C4-2B (cell line): Measurements from ENCODE around the gene IL18RAP.

Source experiments
- CTCF ChIP-seq: fragments of 450-650 bp; conservative IDR thresholded peaks from 2 replicates; pipeline ENCODE4 v1.5.1; 2017; ENCODE audit warnings: mild to moderate bottlenecking
- ZFX ChIP-seq: fragments of 450-650 bp; IDR thresholded peaks from 2 replicates; pipeline ENCODE4 v1.6.1; 2017

GRCh38 chr2:102436323-102436722 lies 13.4 kb downstream of the IL18RAP start:
- no peak for TF ChIP-seq CTCF
- no peak for TF ChIP-seq ZFX
